ENCODE measurements around the gene CEP85L.

Gene CEP85L

DNA sequence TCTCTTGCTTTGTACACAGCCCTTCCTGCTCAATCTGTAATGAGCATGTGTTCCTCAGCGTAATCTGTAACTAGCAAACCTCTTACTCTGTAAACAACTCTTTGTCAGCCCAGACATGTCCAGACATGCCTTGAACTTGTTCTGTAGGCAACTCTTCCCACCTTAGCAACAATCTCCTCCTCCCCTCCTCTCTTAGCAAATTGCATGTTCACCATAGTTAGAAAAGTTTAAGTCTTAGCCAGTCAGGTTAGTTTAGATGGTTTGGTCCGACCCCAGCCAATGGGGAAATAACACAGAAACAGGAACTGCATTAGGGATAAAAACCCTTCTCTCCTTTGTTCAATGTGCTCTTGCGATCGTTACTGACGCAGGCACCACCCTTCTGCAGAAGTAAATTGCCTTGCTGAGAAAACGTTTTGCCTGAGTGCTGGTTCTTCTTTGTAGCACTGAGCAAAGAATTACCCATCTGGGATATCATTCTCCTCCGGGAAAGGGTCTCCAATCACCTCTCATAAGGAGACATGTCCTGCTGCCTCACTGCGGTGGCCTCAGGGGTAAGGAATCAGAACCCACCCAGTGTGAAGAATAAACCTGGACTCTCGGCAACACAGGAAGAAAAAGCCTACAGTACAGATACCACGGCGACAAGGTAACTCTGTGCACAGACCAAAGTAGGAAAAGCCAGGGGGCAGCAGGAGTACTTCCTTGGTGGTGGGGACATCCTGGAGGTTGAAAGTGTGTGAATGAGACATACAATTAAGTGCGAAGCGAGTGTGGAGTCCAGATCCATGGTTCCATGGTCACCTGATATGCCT is 77.1 kb downstream of the CEP85L start:
- DNase-seq: no peak

DNA sequence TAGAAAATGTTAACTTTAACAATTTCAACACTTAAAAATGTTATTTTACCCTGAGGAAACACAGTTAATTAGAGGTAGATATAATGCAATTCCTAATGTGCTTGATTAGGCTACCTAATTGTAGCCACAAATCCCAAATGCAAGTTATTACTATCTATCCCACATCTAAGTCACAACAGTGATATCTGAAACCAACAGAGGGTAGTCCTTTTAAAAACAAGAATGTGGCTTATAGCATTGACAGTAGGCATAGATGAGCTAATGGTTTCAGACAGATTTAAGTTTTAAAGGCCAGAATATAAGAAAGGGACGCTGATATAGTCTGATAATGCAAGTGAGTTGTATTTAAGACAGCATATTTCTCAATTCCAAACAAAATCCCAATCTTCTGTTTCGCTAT is 80.3 kb downstream of the CEP85L start:
- no peak for DNase-seq

DNA sequence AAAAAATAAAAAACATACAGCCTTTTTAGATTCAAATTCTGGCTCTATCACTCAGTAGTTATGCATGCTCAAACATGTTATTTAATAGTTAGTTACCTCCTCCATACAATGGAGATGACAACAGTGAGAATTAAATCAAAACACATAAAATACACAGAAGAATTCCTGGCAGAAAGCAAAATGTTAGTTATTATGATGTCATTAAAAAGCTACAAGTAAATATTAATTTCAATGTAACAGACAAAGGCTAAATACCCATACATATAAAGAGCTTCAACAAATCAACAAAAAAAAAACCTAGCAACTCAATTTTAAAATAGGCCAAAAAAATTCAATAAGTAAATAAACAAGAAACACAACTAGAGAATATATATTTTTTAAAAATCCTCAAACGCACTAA is 81.9 kb downstream of the CEP85L start:
- no peak for DNase-seq

DNA sequence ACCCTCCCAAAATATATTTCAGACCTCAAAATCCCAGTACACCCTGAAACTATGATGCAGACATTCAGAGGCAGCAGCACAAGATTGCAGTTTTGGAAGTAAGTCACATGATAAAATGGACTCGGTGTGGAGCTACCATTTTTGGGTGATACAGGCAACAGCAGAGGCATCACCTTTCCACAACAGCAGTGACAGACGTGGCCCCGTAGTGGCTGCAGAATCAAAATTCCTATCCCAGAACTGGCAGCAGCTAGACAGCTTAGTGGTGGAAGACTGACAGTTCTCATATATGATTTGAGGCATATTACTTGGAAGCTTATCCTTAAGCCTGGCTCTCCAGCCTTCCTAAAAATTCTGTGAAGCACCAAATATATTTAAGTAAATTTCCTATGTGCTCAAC is 83.4 kb downstream of the CEP85L start:
- no peak for DNase-seq

DNA sequence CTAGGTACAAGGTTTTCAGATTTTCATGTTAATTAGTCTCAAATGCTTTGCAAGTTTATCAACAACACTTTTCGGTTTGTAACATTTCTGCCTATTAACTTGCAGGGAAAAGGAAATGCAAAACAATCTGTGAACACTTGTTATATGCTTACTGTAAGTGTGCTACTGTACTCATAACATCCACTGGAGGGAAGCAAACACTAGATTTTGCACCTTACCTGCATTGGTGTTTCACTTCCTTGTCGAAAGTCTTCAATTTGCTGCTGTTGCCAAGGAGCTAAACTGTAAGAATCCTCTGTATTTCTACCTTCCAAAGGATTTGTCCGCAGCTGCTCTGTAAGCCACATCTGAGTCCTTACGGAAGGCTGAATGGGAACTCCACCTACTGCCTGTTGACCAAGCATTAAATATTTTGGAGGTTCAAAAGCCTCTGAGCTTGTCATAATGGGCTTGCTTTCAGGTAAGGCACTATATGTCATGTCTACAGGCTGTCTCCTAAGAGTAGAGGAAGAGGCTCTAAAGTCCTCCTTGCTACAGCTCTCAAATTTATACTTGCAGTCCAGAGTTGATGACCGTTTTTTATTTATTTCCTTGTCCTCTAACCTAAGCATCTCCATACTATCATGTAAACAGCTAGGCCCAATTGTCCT is 86.0 kb downstream of the CEP85L start:
- DNase-seq: no peak

DNA sequence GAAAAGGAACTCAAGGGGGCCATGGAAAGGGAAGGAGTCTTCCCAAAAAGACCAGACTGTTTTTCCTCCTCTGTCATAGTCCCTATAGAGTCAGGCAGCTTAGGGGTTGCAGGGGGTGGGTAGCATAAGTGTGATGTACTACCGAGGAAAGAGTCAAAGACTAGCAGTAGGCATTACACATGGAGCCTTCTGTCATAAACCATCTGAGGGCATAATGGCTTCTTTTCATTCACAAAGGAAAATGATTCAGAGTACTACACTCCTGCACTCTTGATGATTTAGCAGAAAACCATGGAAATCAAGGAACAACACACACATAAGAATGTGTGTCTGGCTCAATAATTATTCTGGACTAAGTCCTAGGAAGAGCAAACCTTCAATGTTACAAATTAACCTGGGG is 88.4 kb downstream of the CEP85L start:
- DNase-seq: no peak

DNA sequence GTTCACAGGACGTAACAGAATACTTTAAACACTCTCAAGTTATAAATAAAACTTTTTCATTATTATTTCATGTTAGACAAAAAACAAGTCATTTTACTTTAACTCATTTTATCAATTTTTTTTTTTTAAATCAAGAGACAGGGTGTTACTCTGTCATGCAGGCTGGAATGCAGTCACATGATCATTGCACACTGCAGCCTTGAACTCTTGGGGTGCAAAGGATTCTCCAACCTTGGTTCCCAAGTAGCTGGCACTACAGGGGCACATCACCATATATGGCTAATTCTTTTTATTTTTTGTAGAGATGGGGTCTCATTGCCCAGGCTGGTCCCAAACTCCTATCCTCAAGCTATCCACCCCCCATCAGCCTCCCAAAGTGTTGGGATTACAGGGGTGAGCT is 89.1 kb downstream of the CEP85L start:
- DNase-seq: no peak

DNA sequence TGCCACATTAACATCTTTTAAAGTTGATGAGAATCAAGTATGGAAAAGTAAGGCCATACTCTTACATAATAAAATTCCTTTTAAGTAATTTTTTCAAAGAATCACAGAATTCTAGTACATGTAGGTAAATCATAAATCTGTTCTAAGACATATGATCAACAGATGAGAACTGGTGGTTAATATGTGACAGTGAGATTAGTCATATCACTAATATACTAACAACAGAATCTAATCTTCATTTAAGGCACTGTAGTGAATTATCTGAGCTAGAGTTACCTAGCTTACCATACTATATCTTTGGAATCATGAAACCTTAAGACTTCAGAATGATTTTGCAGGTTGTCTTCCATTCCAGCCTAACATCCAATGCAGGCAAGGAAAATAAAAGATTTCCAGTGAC is 91.7 kb downstream of the CEP85L start:
- no peak for DNase-seq

DNA sequence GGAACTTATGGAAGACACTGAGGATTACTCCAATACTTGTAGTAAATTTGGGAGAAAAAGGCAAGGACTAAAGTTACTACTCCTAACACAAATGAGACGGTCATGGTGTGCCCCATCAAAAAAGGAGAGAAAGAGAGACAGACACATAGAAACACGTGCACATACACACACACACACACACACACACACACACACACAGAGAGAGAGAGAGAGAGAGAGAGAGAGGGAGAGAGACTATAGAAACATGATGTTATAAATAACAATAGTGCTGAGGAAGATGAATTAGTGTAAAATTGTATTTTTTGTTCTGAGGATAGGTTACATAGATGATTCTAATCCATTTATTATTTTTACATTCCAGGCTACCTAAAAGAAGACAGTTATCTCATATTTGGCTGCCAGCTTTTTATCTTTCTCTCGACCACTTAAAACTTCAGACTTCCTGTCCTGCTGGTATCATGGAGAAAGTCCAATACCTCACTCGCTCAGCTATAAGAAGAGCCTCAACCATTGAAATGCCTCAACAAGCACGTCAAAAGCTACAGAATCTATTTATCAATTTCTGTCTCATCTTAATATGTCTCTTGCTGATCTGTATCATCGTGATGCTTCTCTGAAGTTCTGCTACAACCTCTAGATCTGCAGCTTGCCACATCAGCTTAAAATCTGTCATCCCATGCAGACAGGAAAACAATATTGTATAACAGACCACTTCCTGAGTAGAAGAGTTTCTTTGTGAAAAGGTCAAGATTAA is 92.8 kb downstream of the CEP85L start:
- DNase-seq: no peak

DNA sequence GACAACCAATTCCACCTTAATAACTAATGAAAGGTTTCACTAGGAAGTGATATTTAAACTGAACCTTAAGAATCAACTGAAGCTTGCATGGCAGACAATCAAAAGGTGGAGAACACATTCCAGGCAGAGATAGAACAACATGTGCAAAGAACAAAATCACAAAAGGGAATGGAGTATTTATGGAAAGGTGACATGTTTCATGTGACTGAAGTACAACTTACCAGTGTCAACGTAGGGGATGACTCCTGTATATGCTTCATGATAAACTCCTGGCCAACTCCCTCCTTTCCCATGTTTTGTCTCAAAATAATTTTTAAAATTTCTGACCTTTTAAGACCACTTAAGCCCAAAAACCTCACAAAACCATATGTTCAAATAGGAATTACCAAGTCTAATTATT is 96.7 kb downstream of the CEP85L start:
- no peak for DNase-seq

DNA sequence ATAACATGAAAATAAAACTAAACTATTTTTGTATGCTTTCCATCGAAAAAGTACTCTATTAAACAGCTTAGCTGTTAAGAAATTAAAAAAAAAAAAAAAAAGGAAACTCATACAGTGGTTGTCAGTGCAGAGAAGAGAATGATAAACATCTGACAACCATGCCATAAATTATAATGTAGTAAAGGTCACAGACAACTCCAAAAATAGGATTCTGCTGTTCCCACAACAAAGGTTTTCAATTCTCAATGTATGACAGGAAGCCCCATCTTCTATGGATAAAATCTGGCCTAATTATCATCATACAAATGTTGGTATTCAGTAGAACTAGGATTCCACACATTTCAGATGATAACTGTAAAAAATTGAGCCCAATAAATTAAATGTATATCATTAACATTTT is 98.3 kb downstream of the CEP85L start:
- DNase-seq: no peak

DNA sequence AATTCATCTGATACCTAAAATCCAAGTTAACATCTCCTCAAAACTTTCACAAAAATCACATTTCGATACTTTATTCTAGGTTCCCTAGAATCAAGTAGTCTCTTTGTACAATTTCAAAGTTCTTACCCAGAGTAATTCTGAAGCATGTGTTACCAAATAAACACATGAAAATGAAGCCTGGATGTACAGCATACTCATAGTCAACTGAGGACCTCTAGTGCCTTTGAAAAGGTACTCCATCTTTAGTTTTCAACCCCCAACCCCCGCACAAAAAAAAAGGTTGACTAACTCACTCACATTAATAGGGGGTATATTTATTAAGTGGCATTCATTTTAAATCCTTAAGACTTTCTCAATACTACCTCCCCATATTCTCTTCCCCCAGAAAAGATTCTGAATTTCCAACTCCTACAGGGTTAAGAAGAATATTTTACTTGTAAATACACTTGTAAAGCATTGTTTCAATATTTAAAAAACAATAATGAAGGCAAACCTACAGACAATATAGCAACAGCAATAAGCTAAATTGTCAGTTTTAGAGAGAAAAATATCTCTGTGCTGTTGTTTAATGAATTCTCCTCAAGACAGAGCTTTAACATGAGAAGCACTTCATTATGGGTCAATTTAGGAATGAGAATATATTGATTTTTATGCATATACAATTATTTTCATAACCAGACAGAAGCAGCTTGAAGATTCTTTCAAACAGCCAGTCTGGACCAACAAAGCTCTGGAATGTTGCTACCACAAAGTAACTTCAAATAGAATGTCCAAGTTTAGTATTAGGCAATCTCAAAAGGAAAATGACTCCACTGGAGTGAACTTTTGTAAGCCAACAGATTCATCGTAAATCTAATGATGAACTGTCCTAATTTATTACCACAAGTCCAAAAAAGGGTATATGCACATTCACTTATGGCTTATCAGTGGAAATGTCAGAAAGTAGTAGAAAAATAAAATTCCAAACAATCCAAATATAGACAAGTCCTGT is 100.0 kb downstream of the CEP85L start:
- no peak for DNase-seq

DNA sequence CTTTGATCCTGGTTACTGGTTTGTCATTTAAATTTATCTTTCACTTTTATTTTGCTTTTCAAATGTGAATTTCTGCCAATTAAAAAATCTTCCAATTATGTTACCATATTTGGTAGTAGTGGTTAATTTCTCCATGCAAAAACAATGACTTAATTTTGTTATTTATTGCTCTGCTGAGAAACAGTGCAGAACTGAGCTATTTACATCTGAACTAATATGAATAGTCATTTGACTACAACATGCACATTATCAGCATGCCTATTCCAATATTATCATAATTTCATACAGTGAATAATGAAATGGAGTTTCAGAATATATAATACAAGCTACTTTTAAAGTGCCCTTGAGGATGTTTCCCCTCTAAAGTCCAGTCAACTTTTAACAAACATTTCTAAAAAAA is 102.8 kb downstream of the CEP85L start:
- no peak for DNase-seq

DNA sequence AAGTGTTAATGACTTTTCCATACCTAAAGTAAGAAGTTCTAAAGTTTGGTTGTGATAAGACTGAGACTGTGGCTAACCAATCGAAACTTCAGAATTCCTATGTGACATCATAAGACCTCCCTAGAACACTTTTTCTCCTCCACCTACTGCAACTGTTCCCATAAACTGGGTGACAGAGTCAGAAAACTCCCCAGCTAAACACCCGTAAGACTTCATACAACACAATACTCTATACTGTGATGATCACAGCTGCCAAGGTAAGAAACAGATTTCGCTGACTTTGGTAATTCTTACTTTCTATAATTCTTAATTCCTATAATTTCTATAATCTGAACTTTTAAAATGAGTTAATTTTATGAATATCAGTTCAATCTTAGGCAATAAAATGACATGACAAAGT is 103.3 kb downstream of the CEP85L start, which contains the start of gene PLN:
TSS of gene PLN (plus strand) at position 161 of the 400 bp plus-strand sequence. CDS start 10,626 bp downstream, outside the sequence.
- no peak for DNase-seq

DNA sequence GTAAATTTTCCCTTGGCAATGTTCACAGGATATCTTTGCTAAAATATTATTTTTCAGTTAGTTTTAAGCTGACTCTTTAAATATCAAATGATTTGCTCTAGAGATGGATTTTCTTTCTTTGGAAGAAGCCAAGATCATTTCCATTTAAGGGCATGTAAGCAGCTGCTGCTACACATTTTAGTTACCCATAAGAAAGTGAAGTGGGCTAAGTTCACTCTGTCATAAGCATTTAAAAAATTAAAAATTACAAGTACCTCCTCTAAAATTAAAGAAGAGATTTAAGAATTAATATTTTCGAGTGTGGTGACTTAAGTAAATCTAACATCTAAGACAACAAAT is 104.5 kb downstream of the CEP85L start:
- no peak for DNase-seq

DNA sequence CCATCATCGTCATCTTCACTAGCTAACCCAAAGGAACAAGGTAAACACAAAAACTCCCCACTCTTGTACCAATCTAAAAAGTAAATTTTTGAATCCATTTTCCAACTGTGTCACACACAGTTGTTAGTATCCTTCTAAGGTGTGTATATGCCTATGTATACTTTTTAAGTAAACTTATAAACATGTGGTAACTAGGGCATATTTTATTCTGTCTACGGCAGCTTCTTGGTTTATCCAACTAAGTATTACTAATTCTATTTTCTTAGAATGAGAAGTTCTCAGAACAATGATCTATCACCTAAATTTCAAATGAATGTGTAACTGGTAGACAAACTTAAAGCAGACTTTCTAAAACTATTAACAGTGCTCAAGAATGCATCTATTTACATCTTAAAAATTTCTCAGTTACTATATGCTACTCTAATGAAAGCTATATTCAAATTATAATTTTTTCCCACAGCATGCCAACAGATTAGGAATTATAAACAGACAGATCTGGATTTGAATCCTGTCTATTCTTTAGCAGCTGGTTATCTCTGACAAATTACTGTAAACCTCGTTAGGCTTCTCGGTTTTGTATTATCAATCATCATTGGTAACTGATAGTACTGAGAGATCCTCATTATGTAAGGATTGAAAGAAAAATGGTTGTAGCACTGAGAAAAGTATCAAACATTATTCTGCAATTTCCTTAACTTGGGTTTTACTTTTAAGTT is 105.1 kb downstream of the CEP85L start:
- no peak for DNase-seq

DNA sequence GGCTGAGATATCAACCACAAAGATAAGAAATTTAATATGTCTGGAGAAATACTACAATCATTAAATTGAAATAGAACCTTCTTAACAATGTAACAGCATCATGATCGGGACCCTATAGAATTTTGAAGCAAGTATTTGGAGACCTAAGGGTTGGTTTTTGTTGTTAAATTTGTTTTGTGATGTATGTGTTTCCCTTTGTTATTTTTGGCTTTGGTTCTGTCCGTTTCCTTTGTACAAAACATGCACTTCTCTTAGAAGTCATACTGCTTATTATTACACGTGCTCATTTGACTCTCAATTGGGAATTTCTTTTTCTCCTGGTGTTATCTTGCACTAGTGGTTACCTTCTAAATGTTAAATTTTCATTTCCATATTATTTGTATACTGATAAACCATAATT is 107.3 kb downstream of the CEP85L start:
- no peak for DNase-seq

DNA sequence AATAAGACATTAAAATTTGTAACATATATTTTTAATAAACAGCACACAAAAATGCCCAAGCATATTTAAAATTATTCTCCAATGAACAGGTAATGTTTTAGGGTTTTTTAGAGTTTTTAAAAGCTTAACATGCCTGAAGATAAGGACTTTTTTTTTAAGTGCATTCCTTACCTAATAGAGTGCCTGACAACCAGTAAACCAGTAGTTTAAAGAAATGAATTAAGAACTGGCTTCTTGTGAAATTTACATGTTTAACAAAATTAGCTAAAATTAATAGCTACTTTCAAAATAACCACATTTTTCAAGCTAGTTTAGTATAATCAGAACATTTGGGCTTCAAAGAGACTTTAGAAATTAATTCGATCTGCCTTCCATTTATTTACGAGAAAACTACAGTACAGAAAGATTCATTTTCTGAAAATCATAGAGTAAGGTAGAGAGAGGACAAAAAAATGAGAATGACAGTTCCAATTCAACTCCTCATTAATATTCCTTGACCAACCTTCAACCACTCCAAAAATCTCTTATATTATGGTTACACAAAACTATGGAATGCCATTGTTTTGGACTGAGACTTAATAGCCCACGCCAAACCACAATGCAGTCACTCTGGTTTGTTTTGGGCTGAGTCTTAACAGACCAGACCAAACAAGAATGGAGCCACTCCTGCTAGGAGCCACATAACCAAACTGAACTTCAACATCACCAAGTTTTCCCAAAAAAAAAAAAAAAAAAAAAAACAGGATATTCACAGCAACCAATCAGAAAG is 109.0 kb downstream of the CEP85L start:
- no peak for DNase-seq

DNA sequence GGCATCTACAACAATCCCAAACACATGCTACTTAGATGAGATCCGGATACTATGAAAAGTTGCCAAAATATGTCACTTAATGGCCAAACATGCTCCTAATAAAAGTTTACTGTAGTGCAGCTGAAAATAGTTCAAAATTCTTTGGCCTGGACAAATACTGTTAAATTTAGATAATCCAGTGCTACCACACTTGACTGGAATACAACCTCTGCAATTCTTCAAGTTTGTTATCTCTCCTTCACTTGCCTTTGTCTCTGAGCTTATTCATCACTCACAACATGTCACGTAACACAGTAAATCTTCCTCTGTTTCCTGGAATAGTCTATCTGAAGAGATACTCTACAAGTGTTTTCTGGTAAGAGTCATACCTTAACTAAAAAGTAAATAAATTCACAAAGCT is 113.8 kb downstream of the CEP85L start:
- DNase-seq: no peak

DNA sequence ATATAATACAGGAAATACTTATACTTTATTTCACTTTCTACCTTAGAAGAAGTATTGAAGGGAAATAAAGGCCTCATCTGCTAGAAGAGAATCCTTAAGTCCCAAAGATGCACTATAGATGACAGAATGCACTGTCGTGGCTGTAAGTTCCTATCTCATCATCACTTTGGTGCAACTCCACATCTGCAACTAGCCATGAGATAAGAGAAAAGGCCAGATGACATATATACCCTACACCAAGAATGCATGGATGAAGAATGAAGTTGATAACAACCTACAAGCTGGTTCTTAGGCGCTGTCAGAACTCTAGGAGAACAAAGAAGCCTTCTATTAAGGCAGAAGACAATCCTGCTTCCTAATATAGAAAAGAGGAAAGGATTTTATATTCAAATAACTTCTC is 114.9 kb downstream of the CEP85L start:
- DNase-seq: no peak

DNA sequence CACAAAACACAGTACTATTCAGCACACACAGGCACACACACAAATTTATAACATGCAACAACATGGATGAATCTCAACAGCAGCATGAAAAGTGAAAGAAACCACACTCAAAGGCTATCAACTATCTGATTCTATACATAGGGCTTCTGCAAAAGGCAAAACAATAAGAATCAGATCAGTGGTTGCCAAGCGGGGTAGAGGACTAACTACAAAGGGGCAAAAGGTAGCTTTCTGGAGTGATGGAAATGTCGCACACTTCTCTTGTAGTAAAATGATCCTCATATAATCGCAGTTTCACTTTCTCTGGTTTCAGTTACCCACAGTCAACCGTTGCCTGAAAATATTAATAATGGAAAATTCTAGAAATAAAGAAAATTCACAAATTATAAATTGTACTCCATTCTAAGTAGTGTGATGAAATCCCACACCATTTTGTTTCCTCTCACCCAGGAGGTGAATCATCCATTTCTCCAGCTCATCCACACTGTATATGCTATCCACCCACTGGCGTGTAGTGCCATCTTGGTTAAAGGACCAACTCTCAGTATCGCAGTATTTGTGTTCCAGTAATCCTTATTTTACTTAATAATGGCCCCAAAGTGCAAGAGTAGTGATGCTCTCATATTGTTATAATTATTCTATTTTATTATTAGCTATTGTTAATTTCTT is 116.1 kb downstream of the CEP85L start:
- no peak for DNase-seq
